Dermis blood vessel endothelial cell (primary cell): Measurements from ENCODE around the gene ZMYM4. TPM values are rescaled to one million over a fixed set of nuclear protein-coding genes. Genes with fewer than 3 reads are reported as not detected.

Experiments
- DNase-seq: peaks from one replicate; pipeline ENCODE4 v3.0.0; 2010
- total RNA-seq: library from RNA; depleted of rRNA; stranded (reverse); fragments of >200 nt; gene quantifications from 2 replicates; pipeline ENCODE4 v1.2.3, GENCODE V29; 2014

ZMYM4 gene
- total RNA-seq, 1 donor from 2014 or later: 36.2 TPM

DNA sequence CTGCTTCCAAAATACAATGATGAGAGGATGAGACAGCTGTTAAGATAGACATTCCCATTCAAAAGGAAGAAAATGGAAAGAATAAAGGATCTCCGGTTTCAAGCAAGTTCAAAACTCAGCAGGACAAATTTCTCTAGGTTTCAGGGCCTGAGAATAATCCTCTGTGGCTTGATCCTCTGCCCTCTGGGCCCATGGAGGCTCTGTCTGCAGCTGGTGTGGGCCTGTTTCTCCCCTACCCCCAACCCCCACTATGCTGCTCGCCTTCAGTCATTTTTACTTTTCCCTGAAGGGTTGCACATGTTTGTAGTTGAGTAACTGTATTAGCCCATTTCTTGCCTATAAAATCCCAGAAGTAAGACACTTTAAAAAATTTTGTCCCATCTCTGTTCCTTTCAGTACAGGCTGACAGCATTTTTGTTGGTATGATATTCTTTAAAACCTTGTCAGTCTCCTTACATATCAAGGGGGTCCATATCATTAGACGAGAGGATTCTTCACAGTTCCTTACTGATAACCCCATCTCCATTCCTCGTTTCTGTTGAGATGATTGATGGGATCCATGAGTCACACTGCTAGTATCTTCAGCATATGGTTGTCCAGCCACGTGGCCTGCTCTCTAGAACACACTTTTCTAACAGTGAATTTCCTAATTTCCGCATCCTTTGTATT, 10.5 kb downstream of the ZMYM4 start:
- no peak for DNase-seq

DNA sequence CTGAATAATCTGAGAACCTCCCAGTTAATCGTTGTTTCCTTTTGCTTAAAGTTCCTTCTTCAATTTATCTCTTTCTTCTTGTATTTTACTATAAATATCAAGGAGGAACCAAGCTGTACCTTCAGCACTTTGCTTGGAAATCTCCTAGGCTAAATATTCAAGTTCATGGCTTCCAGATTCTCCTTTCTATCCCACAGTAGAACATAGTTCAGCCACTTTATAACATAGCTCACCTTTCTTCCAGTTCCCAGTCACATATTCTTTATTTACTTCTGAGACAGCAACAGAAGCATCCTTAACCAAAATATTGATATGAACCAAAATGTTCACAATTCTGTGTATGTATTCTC, 11.0 kb downstream of the ZMYM4 start:
- DNase-seq: no peak

DNA sequence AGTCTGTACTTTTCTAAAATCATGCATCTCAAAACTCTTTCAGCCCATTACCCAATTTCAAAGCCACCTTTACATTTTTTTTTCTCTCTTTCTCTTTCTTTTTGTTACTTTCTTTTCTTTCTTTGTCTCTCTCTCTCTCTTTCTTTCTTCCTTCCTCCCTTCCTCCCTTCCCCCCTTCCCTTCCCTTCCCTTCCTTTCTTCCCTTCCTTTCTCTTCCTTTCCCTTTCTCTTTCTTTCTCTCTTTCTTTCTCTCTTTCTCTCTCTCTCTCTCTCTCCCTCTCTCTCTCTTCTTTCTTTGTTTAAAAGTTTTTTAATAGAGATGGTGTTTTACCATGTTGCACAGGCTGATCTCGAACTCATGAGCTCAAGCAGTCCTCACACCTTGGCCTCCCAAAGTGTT, 11.5 kb downstream of the ZMYM4 start:
- no peak for DNase-seq

DNA sequence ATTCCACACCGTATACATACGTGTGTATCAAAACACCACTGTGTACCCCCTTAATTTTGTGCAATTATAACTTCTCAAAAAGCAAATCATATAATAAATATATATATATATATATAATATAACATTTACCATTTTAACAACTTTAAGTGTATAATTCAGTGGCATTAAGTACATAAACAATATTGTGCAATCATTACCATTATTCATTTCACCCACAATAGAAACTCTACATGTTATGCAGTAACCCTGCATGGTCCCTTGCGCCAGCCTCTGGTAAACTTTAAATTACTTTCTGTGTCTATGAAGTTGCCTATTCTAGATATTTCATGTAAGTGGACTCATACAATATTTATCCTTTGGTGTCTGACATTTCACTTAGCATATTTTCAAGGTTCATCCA, 13.1 kb downstream of the ZMYM4 start:
- DNase-seq: no peak

DNA sequence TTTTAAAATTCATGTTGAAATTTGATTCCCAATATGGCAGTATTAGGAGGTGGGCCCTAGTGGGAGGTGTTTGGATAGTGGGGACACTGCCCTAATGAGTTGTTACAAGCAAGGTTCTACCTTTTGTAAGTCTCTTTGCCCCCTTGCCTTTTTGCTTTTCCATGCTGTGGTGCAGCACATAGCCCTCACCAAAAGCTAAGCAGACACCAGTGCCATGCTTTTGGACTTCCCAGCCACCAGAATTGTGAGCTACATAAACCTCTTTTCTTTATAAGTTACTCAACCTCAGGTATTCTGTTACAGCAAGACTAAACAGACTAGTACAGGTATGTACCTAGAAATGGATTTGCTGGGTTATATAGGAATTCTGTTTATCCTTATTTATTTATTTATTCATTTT, 13.7 kb downstream of the ZMYM4 start:
- no peak for DNase-seq

DNA sequence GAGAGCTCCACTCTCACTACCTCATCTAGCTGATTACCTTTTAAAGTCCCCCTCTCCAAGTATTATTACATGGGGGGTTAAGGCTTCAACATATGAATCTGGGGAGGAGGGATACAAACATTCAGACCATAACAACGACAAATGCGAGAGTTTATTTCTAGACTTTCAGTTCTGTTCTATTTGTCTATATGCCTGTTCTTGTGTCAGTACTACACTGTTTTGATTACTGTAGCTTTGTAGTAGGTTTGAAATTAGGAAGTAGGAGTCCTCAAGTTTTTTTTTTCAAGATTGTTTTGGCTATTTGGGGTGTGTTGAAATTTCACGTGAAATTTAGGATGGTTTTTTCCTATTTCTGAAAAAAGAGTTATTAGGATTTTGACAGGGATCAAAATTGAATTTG, 16.3 kb downstream of the ZMYM4 start:
- no peak for DNase-seq

DNA sequence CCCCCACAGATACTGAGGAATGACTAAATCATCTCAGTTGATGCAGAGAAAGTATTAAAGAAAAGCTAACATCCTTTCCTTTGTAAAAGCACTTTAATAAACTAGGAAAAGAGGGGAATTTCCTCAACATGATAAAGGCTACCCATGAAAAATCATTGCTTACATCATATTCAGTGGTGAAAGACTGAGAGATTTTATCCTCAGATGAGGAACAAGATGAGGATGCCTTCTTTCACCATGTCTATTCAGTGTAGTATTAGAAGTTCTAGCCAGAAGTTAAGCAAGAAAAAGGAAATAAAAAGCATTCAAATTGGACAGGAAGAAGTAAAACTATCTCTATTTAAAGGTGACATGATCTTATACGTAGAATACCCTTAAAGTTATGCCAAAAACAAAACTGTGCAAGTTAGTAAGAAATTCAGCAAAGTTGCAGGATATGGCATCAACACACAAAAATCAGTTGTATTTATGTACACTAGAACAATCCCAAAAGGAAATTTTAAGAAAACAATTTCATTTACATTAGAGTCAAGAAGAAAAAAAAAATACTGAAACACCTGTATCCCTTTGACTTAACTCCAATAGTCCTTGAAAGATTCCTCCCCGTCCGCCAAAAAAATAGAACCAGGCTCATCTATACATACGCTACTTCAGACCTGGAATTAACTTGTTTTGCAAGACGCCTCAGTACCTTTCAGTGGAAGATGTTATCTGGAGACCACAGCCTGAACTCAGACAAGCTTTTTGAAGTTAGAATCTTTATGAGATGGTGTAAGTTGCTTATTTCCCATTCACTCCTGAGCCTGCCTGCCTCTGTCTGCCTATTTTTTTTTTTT, 17.5 kb downstream of the ZMYM4 start:
- DNase-seq: no peak

DNA sequence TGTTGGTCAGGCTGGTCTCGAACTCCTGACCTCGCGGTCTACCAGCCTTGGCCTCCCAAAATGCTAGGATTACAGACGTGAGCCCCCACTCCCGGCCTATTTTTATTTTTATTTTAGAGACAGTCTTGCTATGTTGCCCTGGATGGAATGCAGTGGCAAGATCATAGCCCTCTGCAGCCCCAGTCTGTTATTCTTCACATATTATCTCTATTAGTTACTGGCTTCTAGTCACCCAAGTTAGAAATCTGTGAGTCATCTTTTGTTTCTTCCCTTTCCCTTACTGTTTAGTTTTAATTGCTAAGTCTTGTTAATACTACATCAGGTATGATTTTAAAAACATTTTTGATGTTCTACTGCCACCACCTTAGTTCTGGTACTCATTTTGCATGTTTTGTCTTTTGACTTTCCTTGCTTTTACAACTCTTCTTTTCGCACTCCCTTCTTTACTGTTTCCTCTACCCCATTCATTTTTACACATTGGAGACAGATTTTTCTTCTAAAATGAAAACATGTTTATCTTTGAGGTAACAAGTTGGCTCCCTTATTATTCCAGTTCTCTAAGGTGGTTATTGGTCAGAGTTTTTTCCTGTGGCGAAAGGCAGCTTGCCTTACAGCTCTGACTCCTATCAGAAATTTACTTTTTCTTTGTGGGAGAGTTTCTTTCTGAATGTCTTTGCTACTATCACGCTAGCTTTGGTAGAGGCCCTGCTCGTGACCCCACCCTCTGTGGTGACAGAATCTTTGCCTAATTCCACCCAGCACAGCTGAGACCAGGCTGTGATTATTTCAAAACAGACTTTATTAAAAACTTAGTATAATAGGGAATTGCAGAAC, 19.5 kb downstream of the ZMYM4 start:
- peak; percentile 66 for DNase-seq

DNA sequence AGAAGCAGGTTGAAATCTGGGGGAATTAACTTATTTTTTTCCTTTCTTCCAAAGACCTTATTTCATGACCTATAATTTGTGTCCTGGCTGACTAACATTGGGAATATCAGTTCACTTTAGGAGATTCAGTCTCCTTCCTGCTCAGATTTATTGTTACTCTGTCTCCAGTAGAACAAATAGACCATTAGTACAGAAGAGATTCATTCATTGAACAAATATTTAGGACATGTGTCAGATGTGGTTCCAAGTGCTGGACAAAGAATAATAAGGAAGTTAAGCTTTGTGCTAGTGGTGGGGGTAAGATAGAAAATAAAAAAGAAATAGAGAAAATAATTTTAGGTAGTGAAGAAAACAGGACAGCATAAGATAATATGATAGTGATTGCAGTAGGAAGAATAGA, 20.3 kb downstream of the ZMYM4 start:
- DNase-seq: peak; percentile 55

DNA sequence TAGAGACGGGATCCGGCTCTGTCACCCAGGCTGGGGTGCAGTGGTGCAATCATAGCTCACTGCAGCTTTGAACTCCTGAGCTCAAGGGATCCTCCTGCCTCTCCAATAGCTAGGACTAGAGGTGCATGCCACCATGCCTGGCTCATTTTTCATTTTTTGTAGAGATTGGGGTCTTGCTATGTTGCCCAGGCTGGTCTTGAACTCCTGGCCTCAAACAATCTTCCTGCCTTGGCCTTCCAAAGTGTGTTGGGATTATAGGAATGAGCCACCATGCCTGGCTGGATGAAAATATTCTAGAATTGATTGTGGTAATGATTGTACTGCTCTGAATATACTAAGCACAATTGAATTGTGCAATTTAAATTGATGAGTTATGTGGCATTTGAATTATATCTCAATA, 21.9 kb downstream of the ZMYM4 start:
- DNase-seq: no peak

DNA sequence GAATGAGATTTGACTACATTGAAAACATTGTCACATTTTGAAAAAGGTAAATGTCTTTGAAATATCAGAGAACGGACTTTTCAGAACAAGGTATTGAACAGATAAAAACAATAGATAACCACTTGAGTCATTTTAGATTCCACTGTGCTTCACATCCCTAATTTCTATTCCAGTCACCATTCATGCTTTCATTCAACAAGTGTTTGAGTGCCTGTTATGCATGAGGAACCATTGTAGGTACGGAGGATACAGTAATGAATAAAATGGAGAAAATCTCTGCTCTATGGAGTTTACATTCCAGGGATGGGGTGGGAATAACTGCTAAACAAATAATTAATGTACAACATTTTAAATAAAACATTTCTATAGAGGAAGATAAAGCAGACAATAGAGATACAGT, 26.3 kb downstream of the ZMYM4 start:
- DNase-seq: no peak

DNA sequence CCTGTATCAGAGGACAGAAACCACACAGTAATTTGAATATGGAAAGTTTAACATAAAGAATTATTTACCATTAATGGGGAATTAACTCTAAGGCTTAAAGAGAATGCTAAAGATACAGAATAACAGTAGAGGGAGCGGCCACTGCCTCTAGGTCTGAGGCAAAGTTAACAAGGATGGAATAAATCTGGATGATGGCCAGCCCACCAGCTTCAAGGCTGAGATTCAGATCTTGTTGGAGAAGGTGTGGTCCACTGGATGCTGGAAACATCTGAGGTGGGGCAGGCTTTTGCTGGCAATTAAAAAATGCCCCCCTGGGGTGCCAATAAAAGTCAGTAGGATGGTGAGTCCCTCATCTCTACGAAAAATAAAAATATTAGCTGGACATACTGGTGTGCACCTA, 29.4 kb downstream of the ZMYM4 start:
- no peak for DNase-seq

DNA sequence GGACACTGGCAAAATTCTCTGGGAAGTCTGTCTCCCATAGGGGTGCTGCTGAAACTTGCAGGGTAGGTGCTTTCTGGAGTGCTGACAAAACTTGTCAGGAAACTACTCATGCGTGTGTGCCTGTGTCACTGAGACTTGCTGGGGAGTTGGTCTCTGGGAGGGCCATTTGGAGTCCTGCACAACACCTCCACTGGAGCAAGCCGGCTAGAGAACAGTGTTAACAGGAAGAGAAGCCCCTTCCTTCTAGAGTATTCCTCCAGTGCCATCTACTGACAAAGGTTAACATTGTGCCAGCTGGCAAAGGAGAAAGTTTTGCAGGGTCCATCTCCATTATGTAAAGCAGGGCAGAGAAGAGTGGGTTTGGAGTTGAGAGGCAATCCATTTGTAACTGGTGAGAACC, 30.0 kb downstream of the ZMYM4 start:
- peak; percentile 70 for DNase-seq

DNA sequence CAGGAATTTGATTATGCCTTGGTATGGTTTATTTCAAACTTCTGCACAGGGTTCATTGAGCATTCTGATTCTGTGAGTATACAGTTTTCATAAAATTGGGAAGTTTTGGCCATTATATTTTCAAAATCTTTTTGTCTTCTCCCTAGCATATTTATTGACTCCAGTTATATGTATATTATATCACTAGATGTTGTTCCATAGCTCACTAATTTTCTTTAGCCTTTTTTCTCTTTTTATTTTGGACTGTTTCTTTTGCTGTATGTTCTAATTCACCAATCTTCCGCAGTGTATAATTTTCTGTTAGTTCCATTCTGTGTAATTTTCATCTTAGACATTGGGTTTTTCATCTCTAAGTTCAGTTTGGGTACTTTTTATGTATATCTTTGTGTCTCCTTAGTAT, 31.9 kb downstream of the ZMYM4 start:
- no peak for DNase-seq

DNA sequence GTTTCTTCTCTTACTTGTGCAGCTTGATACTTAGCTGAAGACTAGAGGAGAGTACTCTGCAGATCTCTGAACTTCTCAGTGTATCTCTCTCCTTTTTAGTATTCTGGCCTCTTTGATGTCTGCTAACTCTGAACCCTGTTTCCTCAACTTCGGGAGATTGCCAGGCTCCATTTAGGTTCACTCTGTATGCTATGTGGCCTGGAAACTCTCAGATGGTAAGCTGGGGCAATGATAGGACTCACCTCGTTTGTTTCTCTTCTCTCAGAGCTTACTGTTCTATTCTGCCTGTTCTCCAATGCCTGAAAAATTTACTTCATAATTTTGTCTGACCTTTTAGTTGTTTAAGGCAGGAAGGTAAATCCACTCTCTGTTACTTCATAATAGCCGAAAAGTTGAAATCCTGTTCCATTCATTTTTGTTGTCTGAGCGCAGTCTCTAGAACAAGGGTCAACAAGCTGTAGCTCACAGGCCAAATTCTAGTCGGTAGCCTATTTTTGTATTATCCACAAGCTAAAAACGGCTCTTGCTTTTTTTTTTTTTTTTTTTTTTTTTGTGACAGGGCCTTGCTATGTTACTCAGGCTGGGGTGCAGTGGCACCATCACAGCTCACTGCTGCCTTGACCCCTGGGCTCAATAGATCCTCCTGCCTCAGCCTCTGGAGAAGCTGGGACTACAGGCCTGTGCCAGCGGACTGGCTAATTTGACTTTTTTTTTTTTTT, 33.3 kb downstream of the ZMYM4 start:
- no peak for DNase-seq

DNA sequence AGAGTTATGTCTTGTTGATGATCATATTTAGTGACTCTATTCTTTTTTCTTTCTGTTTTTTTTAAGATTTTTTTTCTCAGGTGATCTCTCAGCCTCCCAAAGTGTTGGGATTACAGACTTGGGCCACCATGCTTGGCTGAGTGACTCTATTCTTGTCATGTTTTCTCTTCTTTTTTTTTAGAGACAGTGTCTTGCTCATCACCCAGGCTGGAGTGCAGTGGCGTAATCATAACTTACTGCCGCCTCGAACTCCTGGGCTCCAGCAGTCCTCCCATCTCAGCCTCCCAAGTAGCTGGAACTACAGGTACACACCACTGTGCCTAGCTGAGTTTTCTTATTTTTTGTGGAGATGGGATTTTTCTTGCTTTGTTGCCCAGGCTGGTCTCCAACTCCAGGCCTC, 36.9 kb downstream of the ZMYM4 start:
- no peak for DNase-seq

DNA sequence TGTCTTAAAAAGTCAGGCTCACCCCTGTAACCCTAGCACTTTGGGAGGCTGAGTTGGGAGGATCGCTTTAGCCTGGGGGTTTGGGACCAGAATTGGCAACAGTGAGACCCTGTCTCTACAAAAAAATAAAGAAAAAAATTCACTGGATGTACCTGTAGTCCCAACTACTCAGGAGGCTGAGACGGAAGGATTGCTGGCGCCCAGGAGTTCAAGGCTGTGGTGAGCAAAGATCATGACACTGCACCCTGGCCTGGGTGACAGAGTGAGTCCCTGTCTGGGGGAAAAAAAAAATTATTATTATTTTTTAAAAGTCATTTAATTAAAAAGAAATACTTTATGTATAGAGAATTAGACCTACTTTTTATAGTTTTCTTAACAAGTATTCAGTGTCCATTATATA, 47.1 kb downstream of the ZMYM4 start:
- DNase-seq: no peak

DNA sequence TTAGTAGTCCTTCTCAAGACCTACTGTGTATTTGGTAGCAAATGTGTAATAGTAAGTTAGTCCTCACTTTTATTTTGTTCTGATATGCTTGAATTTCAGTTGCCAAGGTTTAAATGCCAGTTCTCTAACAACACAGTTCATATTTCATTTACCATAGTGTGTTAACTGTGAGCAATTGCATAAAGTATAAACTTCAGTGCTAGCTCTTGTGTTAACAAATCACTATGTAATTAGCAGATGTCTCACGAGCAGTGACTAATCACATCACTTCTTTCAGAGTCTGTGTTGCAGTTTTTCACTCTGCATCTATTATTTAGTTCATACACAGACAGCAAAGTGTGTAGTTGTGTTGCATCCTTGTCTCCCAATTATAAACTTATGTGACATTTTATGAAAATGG, 47.8 kb downstream of the ZMYM4 start:
- DNase-seq: no peak

DNA sequence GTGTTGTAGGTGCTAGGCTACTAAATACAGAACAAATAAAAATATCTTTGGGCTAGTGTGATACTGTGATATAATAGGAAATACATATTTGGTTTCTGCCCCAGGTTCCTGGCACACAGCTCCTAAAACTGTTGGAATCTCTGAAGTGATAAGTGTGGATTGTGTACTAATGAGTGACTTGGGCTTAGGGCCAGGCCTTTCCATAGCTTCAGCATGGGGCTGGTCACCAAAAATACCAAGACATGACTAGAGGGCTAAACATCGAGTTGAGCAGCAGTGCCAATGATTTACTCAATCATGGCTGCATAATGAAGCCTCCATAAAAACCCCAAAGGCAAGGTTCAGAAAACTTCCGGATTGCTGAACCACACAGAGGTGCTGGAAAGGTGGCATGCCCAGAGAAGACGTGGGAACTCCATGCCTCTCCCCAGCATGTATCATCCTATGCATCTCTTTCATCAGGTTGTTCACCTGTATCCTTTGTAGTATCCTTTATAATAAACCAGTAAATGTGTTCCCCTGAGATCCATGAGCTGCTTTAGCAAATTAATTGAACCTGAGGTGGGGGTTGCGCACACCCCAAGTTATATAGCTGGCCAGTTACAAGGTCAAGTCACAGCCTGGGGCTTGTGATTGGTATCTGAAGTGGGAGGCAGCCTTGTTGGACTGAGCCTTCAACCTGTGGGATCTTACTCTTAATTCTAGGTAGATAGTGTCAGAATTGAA, 51.6 kb downstream of the ZMYM4 start:
- DNase-seq: no peak

DNA sequence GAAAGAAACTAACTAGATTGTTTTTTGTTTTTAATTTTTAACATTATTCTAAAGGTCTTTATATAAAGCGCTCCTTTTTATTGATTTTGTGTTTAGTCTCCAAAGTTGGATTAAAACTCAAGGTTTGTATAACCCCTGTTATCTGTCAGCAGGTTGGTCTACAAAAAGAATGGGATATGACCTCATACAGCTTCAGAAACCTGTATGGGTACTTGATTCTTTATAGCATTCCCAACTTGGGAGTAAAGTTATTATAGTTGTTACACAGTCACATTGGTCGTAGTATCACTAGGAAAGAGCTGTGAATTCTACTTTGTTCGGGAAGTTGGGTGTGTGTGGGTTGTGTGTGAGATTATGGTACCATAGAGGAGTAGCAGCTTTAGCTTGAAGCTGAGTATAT, 52.4 kb downstream of the ZMYM4 start:
- DNase-seq: no peak

DNA sequence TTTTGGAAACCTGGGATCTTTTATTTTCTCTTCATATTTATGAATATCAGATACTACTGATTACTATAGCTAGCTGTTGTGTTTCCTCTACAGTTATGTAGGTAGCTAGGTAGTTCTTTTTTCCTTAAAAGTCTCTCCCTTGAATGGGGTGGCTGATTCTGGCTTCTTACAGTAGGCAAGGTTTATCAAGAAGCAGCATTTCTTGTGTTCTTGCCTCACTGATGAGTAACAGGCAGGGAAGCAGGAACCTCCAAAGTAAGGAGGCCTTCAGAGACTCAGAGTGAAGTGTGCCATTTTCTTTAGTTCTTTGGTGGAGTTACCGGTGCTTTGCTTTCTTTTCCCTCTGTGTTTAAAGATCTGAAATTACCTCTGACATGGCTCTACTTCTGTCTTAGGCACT, 56.0 kb downstream of the ZMYM4 start:
- peak; percentile 3 for DNase-seq

DNA sequence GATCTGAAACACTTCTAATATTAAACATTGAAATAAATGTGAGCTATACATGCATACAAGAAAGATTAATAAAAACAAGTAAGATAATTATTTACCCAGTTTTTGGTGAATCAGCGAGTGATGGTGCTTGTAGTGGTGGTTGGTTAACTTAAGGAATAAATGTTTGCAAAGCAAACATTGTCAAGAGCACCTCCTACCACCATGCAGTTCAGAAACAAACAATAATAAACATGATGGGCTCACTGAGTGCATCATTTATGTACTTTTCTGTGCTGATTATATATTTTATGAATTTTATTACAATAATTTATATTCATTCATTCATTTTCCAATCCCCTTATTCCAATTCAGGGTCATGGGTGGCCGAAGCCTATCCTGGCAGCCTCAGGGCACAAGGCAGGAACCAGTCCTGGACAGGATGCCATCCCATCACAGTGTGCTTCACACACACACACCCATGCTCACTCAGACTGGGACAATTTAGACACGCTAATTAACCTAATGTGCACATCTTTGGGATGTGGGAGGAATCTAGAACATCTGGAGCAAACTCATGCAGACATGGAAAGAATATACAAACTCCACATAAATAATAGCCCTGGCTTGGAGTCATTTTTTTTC, 57.8 kb downstream of the ZMYM4 start:
- DNase-seq: no peak
